ENCODE data around the gene ANKRD27. TPM values are rescaled to one million over a fixed set of nuclear protein-coding genes. Genes with fewer than 3 reads are reported as not detected.

ANKRD27 gene
- total and polyA plus RNA-seq, 4 experiments from 2014 or later = 16.0 to 51.2 (median 39.7) TPM

DNA sequence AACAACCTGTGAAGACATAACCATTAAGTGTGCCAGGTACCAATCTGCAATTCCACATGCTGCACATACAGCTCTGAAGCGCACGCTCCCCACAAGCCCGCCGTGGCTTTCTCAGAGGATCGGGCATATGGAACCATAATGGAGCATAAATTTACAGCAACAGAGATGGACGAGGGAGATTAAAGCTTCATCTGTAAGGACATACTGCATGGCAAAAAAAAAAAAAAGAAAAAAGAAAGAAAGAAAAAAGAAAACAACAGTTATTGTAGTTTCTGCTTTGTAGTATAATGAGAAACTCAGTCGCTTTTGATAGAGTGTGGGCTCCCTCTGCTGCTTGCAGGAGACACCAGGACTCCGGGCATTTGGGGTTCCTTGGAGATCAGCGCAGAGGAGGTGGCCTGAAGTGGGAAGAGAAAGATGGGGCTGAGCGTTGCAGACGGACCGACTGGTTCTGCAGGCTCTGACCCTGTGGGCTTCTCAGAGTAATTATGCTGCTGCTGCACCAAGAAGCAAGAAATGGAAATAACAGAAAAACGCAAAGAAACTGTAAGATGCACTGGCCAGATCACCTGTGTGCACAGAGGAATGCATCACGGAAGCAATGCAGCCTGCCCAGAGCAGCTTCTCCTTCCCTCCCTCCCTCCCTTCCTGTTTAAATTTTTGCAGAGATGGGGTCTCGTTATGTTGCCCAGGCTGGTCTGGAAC is 104.7 kb downstream of the ANKRD27 start:
- peaks cover 6% of the 10 kb centered on the region for H3K4me1 ChIP-seq (ENCODE audit: insufficient read depth, low read length)
- DNase-seq = peak; percentile 49 to 68 (median 49)
- ChIA-PET POLR2A (ENCODE audit: partially characterized antibody) (no interaction called here), CTCF (ENCODE audit: partially characterized antibody) (interaction anchor here (0.7 to 5.3 kb wide), 11 partner anchors 14 to 1903 kb away, joined by 3 to 41 read pairs (median 6); partner anchors contain the start of gene ZNF507)
- no peak overlapping the region for H3K4me3 ChIP-seq (ENCODE audit: low read length in 2 of 2)
- no peaks in the 10 kb centered on the region for H3K36me3 Mint-ChIP-seq
- no peaks in the 10 kb centered on the region for H3K27me3 ChIP-seq (ENCODE audit: insufficient read depth, low read length)
- H3K9me3 ChIP-seq (ENCODE audit: control insufficient read depth in 1 of 2, low read length in 2 of 2) = no peaks in the 10 kb centered on the region
- no peak overlapping the region for H3K27ac ChIP-seq (ENCODE audit: low read depth, low read length)
- peaks cover 12 to 13% of the 10 kb centered on the region in 2 donors for H3K27me3 Mint-ChIP-seq
- H3K36me3 ChIP-seq (ENCODE audit: insufficient read depth, low read length) = no peaks in the 10 kb centered on the region
- peak overlapping the region in 4 of 8 donors; percentile 25 to 67 (median 50) for H3K4me3 Mint-ChIP-seq
- H3K4me1 Mint-ChIP-seq = peaks cover 8 to 17% (median 10%) of the 10 kb centered on the region in 4 donors
- H3K9me3 Mint-ChIP-seq = peaks cover 0 to 2% (median 0%) of the 10 kb centered on the region in 8 donors
- intact Hi-C loops (cut with micrococcal nuclease) = loop anchor here (1.0 kb wide), 1 partner anchor 106 kb away; no protein-coding TSS in a partner anchor
- H3K27ac Mint-ChIP-seq = no peak overlapping the region

DNA sequence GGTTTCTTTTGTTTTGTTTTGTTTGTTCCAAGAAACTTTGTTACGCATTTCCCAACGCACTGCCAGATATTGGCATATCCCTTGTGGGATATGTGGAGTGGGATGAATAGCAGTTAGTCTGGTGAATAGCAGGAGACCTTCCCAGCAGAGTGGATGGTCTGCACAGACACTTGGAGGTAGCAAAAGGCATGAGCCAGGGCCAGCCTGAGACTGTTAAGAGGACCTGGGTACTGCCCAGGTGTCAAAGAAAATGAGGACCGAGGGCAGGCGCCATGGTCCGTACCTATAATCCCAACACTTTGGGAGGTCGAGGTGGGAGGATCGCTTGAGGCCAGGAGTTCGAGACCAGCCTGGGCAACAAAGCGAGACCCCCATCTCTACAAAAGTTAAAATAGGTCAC is 107.5 kb downstream of the ANKRD27 start:
- Mint-ChIP-seq H3K4me3 (no peak overlapping the region), H3K9me3 (no peaks in the 10 kb centered on the region), H3K27ac (peak overlapping the region in 1 of 7 donors; percentile 73), H3K4me1 (peaks cover 1 to 8% (median 3%) of the 10 kb centered on the region in 4 donors), H3K36me3 (no peaks in the 10 kb centered on the region), H3K27me3 (peaks cover 12 to 15% of the 10 kb centered on the region in 2 donors)
- ChIA-PET CTCF (ENCODE audit: partially characterized antibody) (interaction anchor here (0.6 kb wide), 1 partner anchor 137 kb away, joined by 4 read pairs; no protein-coding TSS in a partner anchor), POLR2A (ENCODE audit: partially characterized antibody) (interaction anchor here (1.1 kb wide), 1 partner anchor 222 kb away, joined by 3 read pairs; no protein-coding TSS in a partner anchor)
- Histone ChIP-seq H3K9me3 (ENCODE audit: control insufficient read depth in 1 of 2, low read length in 2 of 2) (no peaks in the 10 kb centered on the region), H3K4me3 (ENCODE audit: low read length in 2 of 2) (no peak overlapping the region), H3K27me3 (ENCODE audit: insufficient read depth, low read length) (no peaks in the 10 kb centered on the region), H3K4me1 (ENCODE audit: insufficient read depth, low read length) (no peaks in the 10 kb centered on the region), H3K27ac (ENCODE audit: low read depth, low read length) (no peak overlapping the region), H3K36me3 (ENCODE audit: insufficient read depth, low read length) (no peaks in the 10 kb centered on the region)
- intact Hi-C loops (cut with micrococcal nuclease) = no loop called here
- DNase-seq = no peak

DNA sequence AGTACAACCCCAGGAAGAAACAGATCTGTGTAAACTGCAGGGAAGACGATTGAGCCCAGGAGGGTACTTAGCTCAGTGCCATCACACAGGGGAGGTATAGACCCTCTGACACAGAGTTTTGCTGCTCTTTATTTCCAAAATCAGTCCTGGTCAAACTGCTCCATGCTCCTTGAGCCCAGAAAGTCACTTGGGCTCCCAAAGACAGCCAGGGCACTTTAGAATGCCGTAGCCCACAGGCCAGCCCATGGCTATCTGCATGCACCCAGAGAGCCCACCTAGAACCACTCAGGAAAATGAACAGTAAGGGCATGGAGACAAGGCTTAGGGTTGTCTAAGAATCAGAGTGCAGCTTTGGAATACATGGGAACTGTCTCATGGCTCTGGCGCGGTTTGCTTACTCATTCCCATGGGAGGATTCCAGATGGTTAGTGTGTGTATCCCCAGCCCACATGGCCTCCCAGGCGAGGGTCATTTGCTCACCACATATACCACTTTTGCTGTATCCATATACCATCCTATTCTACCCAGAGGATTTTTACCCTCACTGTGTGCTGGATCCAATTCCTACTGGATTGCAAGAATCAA is 108.6 kb downstream of the ANKRD27 start:
- DNase-seq = no peak
- Mint-ChIP-seq H3K4me3 (no peak overlapping the region), H3K4me1 (peaks cover 0 to 7% (median 3%) of the 10 kb centered on the region in 4 donors), H3K27ac (no peak overlapping the region), H3K36me3 (no peaks in the 10 kb centered on the region), H3K27me3 (peaks cover 12 to 17% of the 10 kb centered on the region in 2 donors), H3K9me3 (no peaks in the 10 kb centered on the region)
- Histone ChIP-seq H3K4me3 (ENCODE audit: low read length in 2 of 2) (no peak overlapping the region), H3K36me3 (ENCODE audit: insufficient read depth, low read length) (no peaks in the 10 kb centered on the region), H3K9me3 (ENCODE audit: control insufficient read depth in 1 of 2, low read length in 2 of 2) (no peaks in the 10 kb centered on the region), H3K27me3 (ENCODE audit: insufficient read depth, low read length) (no peaks in the 10 kb centered on the region), H3K4me1 (ENCODE audit: insufficient read depth, low read length) (no peaks in the 10 kb centered on the region), H3K27ac (ENCODE audit: low read depth, low read length) (no peak overlapping the region)
- intact Hi-C loops (cut with micrococcal nuclease) = no loop called here
- POLR2A ChIA-PET (ENCODE audit: partially characterized antibody) = interaction anchor here (1.1 kb wide), 1 partner anchor 220 kb away, joined by 3 read pairs; no protein-coding TSS in a partner anchor
- CTCF ChIA-PET (ENCODE audit: partially characterized antibody) = interaction anchor here (0.7 kb wide), 1 partner anchor 124 kb away, joined by 4 read pairs; no protein-coding TSS in a partner anchor

DNA sequence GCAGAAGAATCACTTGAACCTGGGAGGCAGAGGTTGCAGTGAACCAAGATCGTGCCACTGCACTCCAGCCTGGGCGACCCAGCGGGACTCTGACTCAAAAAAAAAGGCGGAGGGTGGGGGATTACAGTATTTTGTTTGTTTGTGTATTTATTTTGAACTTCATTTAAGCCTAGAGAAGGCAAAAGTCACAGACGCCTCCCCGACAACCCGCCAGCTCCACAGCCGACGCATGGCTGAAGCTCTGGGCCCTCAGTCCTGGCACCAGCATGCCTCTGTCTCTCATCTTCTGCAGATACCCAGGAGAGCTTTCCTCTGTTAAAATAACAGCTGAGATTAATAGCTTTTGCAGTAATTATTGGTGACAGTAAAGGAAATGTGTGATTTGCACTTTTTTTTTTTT is 111.2 kb downstream of the ANKRD27 start:
- CTCF ChIA-PET (ENCODE audit: partially characterized antibody) = interaction anchor here (0.8 kb wide), 1 partner anchor 38 kb away, joined by 5 read pairs; no protein-coding TSS in a partner anchor
- DNase-seq = no peak
- Mint-ChIP-seq H3K4me3 (no peak overlapping the region), H3K27me3 (peaks cover 9 to 13% of the 10 kb centered on the region in 2 donors), H3K4me1 (no peaks in the 10 kb centered on the region), H3K9me3 (peaks cover 0 to 1% (median 0%) of the 10 kb centered on the region in 8 donors), H3K27ac (no peak overlapping the region), H3K36me3 (no peaks in the 10 kb centered on the region)
- Histone ChIP-seq H3K9me3 (ENCODE audit: control insufficient read depth in 1 of 2, low read length in 2 of 2) (no peaks in the 10 kb centered on the region), H3K27me3 (ENCODE audit: insufficient read depth, low read length) (no peaks in the 10 kb centered on the region), H3K36me3 (ENCODE audit: insufficient read depth, low read length) (no peaks in the 10 kb centered on the region), H3K4me3 (ENCODE audit: low read length in 2 of 2) (no peak overlapping the region), H3K27ac (ENCODE audit: low read depth, low read length) (no peak overlapping the region), H3K4me1 (ENCODE audit: insufficient read depth, low read length) (no peaks in the 10 kb centered on the region)
- POLR2A ChIA-PET (ENCODE audit: partially characterized antibody) = no interaction called here
- intact Hi-C loops (cut with micrococcal nuclease) = no loop called here

DNA sequence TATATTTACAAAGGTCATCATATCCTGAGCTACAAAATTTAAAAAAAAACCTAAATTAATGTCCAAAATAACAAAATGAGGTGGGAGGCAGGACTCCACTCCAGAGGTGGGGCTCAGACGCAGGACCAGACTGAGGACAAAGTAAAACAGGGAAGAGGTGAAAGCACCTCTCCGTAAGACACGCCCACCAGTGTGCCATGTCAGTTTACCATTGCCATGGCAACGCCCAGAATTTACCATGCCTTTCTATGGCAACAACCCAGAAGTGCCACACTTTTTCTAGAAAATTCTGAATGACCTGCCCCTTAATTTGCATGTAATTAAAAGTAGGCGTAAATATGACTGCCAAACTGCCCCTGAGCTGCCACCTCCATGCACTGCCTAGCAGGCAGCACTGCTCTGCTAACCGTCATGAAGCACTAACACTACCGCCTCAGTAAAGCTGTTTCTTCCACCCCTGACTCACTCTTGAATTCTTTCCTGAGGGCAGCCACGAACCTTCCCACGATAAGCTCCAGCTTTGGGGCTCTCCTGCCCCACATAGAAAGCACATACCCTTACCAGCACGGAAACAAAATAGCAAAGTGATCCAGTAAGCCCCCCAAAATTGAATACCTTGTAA is 116.3 kb downstream of the ANKRD27 start:
- H3K27me3 ChIP-seq (ENCODE audit: insufficient read depth, low read length) = no peaks in the 10 kb centered on the region
- DNase-seq = no peak
- Mint-ChIP-seq H3K4me3 (no peak overlapping the region), H3K9me3 (peaks cover 0 to 1% (median 0%) of the 10 kb centered on the region in 8 donors), H3K4me1 (no peaks in the 10 kb centered on the region), H3K36me3 (no peaks in the 10 kb centered on the region), H3K27me3 (peaks cover 4 to 6% of the 10 kb centered on the region in 2 donors), H3K27ac (no peak overlapping the region)
- CTCF ChIA-PET (ENCODE audit: partially characterized antibody) = no interaction called here
- H3K9me3 ChIP-seq (ENCODE audit: control insufficient read depth in 1 of 2, low read length in 2 of 2) = no peaks in the 10 kb centered on the region
- intact Hi-C loops (cut with micrococcal nuclease) = no loop called here
- H3K36me3 ChIP-seq (ENCODE audit: insufficient read depth, low read length) = no peaks in the 10 kb centered on the region
- no peak overlapping the region for H3K27ac ChIP-seq (ENCODE audit: low read depth, low read length)
- POLR2A ChIA-PET (ENCODE audit: partially characterized antibody) = no interaction called here
- no peak overlapping the region for H3K4me3 ChIP-seq (ENCODE audit: low read length in 2 of 2)
- H3K4me1 ChIP-seq (ENCODE audit: insufficient read depth, low read length) = no peaks in the 10 kb centered on the region

DNA sequence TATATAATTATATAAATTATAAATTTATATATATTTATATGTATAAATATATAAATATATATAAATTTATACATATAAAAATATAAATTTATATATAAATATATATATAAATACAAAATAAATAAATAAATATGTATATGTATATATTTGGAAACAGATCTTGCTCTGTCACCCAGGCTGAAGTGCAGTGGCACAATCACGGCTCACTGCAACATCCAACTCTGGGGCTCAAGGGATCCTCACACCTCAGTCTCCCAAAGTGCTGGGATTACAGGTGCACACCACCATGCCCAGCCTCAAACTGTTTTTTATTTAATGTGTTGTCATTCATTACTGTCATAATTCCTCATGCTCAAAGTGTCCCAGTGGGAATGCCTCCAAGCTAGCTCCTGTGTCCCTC is 119.2 kb downstream of the ANKRD27 start:
- H3K9me3 Mint-ChIP-seq = peaks cover 0 to 1% (median 0%) of the 10 kb centered on the region in 8 donors
- no peak for DNase-seq
- POLR2A ChIA-PET (ENCODE audit: partially characterized antibody) = no interaction called here
- Histone ChIP-seq H3K4me1 (ENCODE audit: insufficient read depth, low read length) (no peaks in the 10 kb centered on the region), H3K9me3 (ENCODE audit: control insufficient read depth in 1 of 2, low read length in 2 of 2) (no peaks in the 10 kb centered on the region), H3K27ac (ENCODE audit: low read depth, low read length) (no peak overlapping the region), H3K27me3 (ENCODE audit: insufficient read depth, low read length) (no peaks in the 10 kb centered on the region), H3K36me3 (ENCODE audit: insufficient read depth, low read length) (no peaks in the 10 kb centered on the region), H3K4me3 (ENCODE audit: low read length in 2 of 2) (no peak overlapping the region)
- CTCF ChIA-PET (ENCODE audit: partially characterized antibody) = no interaction called here
- intact Hi-C loops (cut with micrococcal nuclease) = no loop called here
- H3K36me3 Mint-ChIP-seq = no peaks in the 10 kb centered on the region
- H3K4me3 Mint-ChIP-seq = no peak overlapping the region
- no peaks in the 10 kb centered on the region for H3K4me1 Mint-ChIP-seq
- H3K27ac Mint-ChIP-seq = no peak overlapping the region
- peaks cover 4% of the 10 kb centered on the region in 2 donors for H3K27me3 Mint-ChIP-seq

DNA sequence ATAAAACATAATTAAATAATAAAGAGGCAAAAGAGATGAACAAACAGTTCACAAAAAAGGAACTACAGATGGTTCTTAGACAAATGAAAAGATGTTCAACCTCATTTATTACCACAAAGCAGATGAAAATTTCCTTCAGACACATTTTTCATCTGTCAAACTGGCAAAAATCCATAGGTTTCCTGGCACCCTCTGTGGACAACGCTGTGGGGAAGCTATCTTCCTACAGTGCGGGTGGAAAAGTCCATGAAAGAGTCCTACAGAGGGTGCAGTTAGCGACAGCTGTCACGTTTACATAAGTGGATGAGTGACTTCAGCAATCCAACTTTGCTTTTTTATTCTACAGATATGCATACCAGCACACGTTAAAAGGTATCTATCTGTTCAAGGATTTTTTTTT is 124.3 kb downstream of the ANKRD27 start:
- Histone ChIP-seq H3K9me3 (ENCODE audit: control insufficient read depth in 1 of 2, low read length in 2 of 2) (no peaks in the 10 kb centered on the region), H3K4me1 (ENCODE audit: insufficient read depth, low read length) (no peaks in the 10 kb centered on the region), H3K27me3 (ENCODE audit: insufficient read depth, low read length) (no peaks in the 10 kb centered on the region), H3K4me3 (ENCODE audit: low read length in 2 of 2) (no peak overlapping the region), H3K36me3 (ENCODE audit: insufficient read depth, low read length) (no peaks in the 10 kb centered on the region), H3K27ac (ENCODE audit: low read depth, low read length) (no peak overlapping the region)
- no peaks in the 10 kb centered on the region for H3K4me1 Mint-ChIP-seq
- intact Hi-C loops (cut with micrococcal nuclease) = no loop called here
- H3K4me3 Mint-ChIP-seq = no peak overlapping the region
- POLR2A ChIA-PET (ENCODE audit: partially characterized antibody) = no interaction called here
- peaks cover 0 to 1% (median 0%) of the 10 kb centered on the region in 8 donors for H3K9me3 Mint-ChIP-seq
- CTCF ChIA-PET (ENCODE audit: partially characterized antibody) = no interaction called here
- no peaks in the 10 kb centered on the region for H3K36me3 Mint-ChIP-seq
- H3K27ac Mint-ChIP-seq = no peak overlapping the region
- no peak for DNase-seq
- H3K27me3 Mint-ChIP-seq = peaks cover 0 to 2% of the 10 kb centered on the region in 2 donors
